Lower leg skin (tissue), 3 donors: ENCODE data around the gene MYDGF.

Source experiments
- POLR2A ChIP-seq, 2 donors: fragments of 450-650 bp; IDR thresholded peaks; one replicate each; pipeline ENCODE4 v1.6.1; 2016 to 2017; ENCODE audit warnings: antibody characterized with exemption in 2 of 2, mild to moderate bottlenecking in 1 of 2, moderate library complexity in 1 of 2
- TF ChIP-seq, protein P1 (sequence below), 3 donors: fragments of 450-650 bp; IDR thresholded peaks; one replicate each; pipeline ENCODE4 v1.5.1; 2016; ENCODE audit warnings: antibody characterized with exemption in 3 of 3, mild to moderate bottlenecking in 3 of 3, moderate library complexity in 2 of 3

DNA sequence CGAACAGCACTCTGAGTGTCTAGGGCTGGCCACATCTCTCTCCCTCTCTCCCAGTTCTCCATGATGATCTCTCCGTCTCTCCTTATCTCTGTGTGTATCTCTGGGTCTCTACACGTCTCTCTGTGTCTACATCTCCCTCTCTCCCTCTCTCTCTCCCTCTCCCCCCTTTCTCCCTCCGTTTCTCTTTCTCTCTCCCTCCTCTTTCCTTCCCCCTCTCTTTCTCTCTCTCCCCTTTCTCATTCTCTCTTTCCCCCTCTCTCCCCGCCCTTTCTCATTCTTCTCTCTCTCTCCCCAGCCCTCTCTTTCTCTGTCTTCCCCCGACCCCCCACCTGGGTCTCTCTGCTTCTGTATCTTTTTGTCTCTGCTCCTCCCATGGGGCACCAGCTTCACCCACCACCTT is 52.1 kb downstream of the MYDGF start:
- TF ChIP-seq, protein P1, sequence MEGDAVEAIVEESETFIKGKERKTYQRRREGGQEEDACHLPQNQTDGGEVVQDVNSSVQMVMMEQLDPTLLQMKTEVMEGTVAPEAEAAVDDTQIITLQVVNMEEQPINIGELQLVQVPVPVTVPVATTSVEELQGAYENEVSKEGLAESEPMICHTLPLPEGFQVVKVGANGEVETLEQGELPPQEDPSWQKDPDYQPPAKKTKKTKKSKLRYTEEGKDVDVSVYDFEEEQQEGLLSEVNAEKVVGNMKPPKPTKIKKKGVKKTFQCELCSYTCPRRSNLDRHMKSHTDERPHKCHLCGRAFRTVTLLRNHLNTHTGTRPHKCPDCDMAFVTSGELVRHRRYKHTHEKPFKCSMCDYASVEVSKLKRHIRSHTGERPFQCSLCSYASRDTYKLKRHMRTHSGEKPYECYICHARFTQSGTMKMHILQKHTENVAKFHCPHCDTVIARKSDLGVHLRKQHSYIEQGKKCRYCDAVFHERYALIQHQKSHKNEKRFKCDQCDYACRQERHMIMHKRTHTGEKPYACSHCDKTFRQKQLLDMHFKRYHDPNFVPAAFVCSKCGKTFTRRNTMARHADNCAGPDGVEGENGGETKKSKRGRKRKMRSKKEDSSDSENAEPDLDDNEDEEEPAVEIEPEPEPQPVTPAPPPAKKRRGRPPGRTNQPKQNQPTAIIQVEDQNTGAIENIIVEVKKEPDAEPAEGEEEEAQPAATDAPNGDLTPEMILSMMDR (IDR thresholded peaks at IDR 0.05): no peak
- no peak for TF ChIP-seq POLR2A (IDR thresholded peaks at IDR 0.05)
